AML-193 (cell line): Measurements from ENCODE around the gene OR51L1.

Experiments used
- DNase-seq, 2 experiments: peaks; one replicate each; lab custom pipeline; 2025; lab: John Stamatoyannopoulos, UW

Gene OR51L1

DNA sequence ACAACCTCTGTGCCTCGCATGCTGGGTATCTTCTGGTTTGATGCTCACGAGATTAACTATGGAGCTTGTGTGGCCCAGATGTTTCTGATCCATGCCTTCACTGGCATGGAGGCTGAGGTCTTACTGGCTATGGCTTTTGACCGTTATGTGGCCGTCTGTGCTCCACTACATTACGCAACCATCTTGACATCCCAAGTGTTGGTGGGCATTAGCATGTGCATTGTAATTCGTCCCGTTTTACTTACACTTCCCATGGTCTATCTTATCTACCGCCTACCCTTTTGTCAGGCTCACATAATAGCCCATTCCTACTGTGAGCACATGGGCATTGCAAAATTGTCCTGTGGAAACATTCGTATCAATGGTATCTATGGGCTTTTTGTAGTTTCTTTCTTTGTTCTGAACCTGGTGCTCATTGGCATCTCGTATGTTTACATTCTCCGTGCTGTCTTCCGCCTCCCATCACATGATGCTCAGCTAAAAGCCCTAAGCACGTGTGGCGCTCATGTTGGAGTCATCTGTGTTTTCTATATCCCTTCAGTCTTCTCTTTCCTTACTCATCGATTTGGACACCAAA is 52.2 kb downstream of the OR51L1 start:
- DNase-seq = no peak
